K562 (cell line): ENCODE results near the gene PPM1F. TPM values are rescaled to one million over a fixed set of nuclear protein-coding genes. Genes with fewer than 3 reads are reported as not detected.

Experiments used
- ETV5 ChIP-seq: sonication (generic); formaldehyde crosslinking; IDR thresholded peaks from 2 replicates; pipeline ENCODE4 v1.4.0; 2020; ENCODE audit warnings: low read depth, mild to moderate bottlenecking, missing genetic modification reagents
- JUN ChIP-seq, 2 experiments: sonication (generic) in 1 of 2; formaldehyde crosslinking in 1 of 2; IDR thresholded peaks; 2 replicates each; pipeline versions ENCODE4 v1.6.1 to v1.8.0; 2012 to 2022; ENCODE audit warnings: borderline replicate concordance in 2 of 2, mild to moderate bottlenecking in 2 of 2, improper control_type of control experiment in 1 of 2, low read depth in 1 of 2, low read length in 1 of 2, missing genetic modification reagents in 1 of 2
- KAT8 ChIP-seq: fragments of 450-650 bp; IDR thresholded peaks from 2 replicates; pipeline ENCODE4 v1.6.1; 2016; ENCODE audit warnings: low read depth, mild to moderate bottlenecking
- POLR2G ChIP-seq: fragments of 200-400 bp; formaldehyde crosslinking; IDR thresholded peaks from 2 replicates; pipeline ENCODE4 v1.6.1; 2017; ENCODE audit warnings: low read depth, mild to moderate bottlenecking, antibody characterized with exemption, low read length, moderate library complexity
- SIX5 ChIP-seq, 2 experiments: IDR thresholded peaks; 2 replicates each; pipeline ENCODE4 v1.6.1; 2011; ENCODE audit warnings: low read length in 2 of 2, borderline replicate concordance in 1 of 2, low read depth in 1 of 2, mild to moderate bottlenecking in 1 of 2, moderate library complexity in 1 of 2; ENCODE audit not compliant: insufficient read depth in 1 of 2
- SLC30A9 ChIP-seq: fragments of 250-450 bp; sonication (Bioruptor Pico); IDR thresholded peaks from 2 replicates; pipeline ENCODE4 v1.8.0; 2022; ENCODE audit warnings: mild to moderate bottlenecking, moderate library complexity
- TEAD2 ChIP-seq: fragments of 450-650 bp; IDR thresholded peaks from 2 replicates; pipeline ENCODE4 v1.6.1; 2016; ENCODE audit warnings: missing genetic modification characterization, control low read depth, missing compliant biosample characterization
- THRAP3 ChIP-seq: fragments of 450-650 bp; IDR thresholded peaks from 2 replicates; pipeline ENCODE4 v1.6.1; 2016; ENCODE audit warnings: mild to moderate bottlenecking, inconsistent platforms, borderline replicate concordance
- polyA plus RNA-seq, 8 experiments: library from polyadenylated mRNA; depleted of rRNA in 4 of 8; stranded (reverse) in 5 of 8; unstranded in 3 of 8; fragments of >200 nt; fragmentation: Nextera tagmentation in 2 of 8; fragmentation: Illumina TruSeq in 1 of 8; extraction: Ambion mirVana in 2 of 8; extraction: Trizol in 1 of 8; gene quantifications; 2 replicates each; pipeline versions ENCODE4 v1.2.1 to v1.2.3, GENCODE V29; 2011 to 2014; ENCODE audit warnings: inconsistent platforms in 1 of 8, missing spikeins in 1 of 8
- total RNA-seq, 7 experiments: library from RNA; depleted of rRNA in 6 of 7; stranded (reverse); fragments of >200 nt in 6 of 7; fragmentation: Illumina TruSeq in 2 of 7; extraction: Trizol in 2 of 7; gene quantifications; 2 replicates each; pipeline versions ENCODE4 v1.2.1 to v1.2.3, GENCODE V29; 2011 to 2021; ENCODE audit warnings: low replicate concordance in 1 of 7
- TF ChIP-seq, protein P1 (sequence below): fragments of 250-450 bp; sonication (Bioruptor Pico); IDR thresholded peaks from 2 replicates; pipeline ENCODE4 v1.4.0; 2020
- TF ChIP-seq, protein P2 (sequence below): fragments of 450-650 bp; conservative IDR thresholded peaks from 2 replicates; pipeline ENCODE4 v1.6.1; 2016; ENCODE audit warnings: missing genetic modification characterization, low read depth, mild to moderate bottlenecking, missing compliant biosample characterization, moderate library complexity
- TF ChIP-seq, protein P3 (sequence below), 3 experiments: fragments of 200-800 bp in 1 of 3; sonication (Bioruptor generic) in 1 of 3; sonication (generic) in 1 of 3; formaldehyde crosslinking in 1 of 3; IDR thresholded peaks; 2 replicates each; pipeline versions ENCODE4 v1.6.1 to v1.8.0; 2016 to 2022; ENCODE audit warnings: mild to moderate bottlenecking in 2 of 3, missing compliant biosample characterization in 2 of 3, missing genetic modification characterization in 2 of 3, missing genetic modification reagents in 1 of 3
- TF ChIP-seq, protein P4 (sequence below): fragments of 450-650 bp; IDR thresholded peaks from 2 replicates; pipeline ENCODE4 v1.6.1; 2016; ENCODE audit warnings: antibody characterized with exemption
- TF ChIP-seq, protein P5 (sequence below): fragments of 450-650 bp; IDR thresholded peaks from 2 replicates; pipeline ENCODE4 v1.7.0; 2016; ENCODE audit warnings: borderline replicate concordance

Gene PPM1F
- total and polyA plus RNA-seq, 9 of the 15 experiments (the other 6 are each of a cell fraction or from before 2014, with no cell fraction given): 2.1 to 159 (median 64.0) TPM

DNA sequence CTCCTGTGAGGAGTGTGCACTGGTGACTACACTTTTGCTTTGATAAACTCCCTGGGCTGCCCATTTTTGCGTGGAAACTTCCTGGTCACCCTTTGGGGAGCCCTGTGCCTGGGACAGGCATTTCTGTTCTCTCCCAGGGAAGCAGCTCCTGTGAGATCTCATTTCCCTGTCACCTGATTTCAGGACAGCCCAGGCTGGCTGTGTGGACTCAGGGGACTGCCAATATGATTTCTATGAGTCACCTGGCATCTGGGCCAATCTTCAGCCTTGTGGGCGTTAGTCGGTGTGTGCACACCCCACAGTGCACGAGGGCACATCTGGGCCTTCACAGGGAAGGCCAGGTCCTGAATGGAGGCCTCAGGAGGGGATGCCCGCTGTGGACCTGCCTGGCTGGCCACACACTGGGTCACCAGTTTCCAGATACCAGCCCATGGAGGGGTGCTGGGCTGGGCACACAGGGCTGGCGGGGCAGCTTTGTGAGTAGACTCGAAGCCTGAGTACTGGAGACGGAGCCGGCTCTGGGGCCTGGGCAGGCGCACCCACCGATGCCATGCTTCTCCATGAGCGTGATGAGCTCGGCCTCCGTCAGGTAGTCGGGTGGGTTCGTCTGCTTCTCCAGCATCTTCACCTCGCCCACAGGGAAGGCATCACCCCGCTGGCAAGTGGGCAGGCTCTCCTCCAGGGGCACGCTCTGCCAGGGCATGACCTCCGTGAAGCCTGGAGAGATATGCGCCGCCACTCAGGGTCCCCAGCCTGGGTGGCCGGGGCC lies 9.4 kb upstream of the PPM1F start (continued):
- TF ChIP-seq, protein P1, sequence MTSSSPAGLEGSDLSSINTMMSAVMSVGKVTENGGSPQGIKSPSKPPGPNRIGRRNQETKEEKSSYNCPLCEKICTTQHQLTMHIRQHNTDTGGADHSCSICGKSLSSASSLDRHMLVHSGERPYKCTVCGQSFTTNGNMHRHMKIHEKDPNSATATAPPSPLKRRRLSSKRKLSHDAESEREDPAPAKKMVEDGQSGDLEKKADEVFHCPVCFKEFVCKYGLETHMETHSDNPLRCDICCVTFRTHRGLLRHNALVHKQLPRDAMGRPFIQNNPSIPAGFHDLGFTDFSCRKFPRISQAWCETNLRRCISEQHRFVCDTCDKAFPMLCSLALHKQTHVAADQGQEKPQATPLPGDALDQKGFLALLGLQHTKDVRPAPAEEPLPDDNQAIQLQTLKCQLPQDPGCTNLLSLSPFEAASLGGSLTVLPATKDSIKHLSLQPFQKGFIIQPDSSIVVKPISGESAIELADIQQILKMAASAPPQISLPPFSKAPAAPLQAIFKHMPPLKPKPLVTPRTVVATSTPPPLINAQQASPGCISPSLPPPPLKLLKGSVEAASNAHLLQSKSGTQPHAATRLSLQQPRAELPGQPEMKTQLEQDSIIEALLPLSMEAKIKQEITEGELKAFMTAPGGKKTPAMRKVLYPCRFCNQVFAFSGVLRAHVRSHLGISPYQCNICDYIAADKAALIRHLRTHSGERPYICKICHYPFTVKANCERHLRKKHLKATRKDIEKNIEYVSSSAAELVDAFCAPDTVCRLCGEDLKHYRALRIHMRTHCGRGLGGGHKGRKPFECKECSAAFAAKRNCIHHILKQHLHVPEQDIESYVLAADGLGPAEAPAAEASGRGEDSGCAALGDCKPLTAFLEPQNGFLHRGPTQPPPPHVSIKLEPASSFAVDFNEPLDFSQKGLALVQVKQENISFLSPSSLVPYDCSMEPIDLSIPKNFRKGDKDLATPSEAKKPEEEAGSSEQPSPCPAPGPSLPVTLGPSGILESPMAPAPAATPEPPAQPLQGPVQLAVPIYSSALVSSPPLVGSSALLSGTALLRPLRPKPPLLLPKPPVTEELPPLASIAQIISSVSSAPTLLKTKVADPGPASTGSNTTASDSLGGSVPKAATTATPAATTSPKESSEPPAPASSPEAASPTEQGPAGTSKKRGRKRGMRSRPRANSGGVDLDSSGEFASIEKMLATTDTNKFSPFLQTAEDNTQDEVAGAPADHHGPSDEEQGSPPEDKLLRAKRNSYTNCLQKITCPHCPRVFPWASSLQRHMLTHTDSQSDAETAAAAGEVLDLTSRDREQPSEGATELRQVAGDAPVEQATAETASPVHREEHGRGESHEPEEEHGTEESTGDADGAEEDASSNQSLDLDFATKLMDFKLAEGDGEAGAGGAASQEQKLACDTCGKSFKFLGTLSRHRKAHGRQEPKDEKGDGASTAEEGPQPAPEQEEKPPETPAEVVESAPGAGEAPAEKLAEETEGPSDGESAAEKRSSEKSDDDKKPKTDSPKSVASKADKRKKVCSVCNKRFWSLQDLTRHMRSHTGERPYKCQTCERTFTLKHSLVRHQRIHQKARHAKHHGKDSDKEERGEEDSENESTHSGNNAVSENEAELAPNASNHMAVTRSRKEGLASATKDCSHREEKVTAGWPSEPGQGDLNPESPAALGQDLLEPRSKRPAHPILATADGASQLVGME: no peak
- peak; percentile 72 for TF ChIP-seq POLR2G
- TF ChIP-seq, protein P2, sequence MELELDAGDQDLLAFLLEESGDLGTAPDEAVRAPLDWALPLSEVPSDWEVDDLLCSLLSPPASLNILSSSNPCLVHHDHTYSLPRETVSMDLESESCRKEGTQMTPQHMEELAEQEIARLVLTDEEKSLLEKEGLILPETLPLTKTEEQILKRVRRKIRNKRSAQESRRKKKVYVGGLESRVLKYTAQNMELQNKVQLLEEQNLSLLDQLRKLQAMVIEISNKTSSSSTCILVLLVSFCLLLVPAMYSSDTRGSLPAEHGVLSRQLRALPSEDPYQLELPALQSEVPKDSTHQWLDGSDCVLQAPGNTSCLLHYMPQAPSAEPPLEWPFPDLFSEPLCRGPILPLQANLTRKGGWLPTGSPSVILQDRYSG (tag): no peak
- TF ChIP-seq, protein P3, sequence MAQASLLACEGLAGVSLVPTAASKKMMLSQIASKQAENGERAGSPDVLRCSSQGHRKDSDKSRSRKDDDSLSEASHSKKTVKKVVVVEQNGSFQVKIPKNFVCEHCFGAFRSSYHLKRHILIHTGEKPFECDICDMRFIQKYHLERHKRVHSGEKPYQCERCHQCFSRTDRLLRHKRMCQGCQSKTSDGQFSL (CRISPR knock-in tag; IDR thresholded peaks at IDR 0.05): no peak
- TF ChIP-seq, protein P3 (tag; IDR thresholded peaks at IDR 0.05): no peak
- TF ChIP-seq, protein P4, sequence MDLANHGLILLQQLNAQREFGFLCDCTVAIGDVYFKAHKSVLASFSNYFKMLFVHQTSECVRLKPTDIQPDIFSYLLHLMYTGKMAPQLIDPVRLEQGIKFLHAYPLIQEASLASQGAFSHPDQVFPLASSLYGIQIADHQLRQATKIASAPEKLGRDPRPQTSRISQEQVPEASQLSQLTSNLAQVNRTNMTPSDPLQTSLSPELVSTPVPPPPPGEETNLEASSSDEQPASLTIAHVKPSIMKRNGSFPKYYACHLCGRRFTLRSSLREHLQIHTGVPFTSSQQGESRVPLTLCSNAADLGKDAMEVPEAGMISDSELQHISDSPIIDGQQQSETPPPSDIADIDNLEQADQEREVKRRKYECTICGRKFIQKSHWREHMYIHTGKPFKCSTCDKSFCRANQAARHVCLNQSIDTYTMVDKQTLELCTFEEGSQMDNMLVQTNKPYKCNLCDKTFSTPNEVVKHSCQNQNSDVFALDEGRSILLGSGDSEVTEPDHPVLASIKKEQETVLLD: no peak
- TF ChIP-seq JUN (IDR thresholded peaks at IDR 0.05; ENCODE audit: borderline replicate concordance, low read depth, low read length): no peak
- no peak for TF ChIP-seq JUN (CRISPR knock-in tag; IDR thresholded peaks at IDR 0.05; ENCODE audit: borderline replicate concordance)
- TF ChIP-seq THRAP3: no peak
- TF ChIP-seq SLC30A9 (CRISPR knock-in tag): no peak
- TF ChIP-seq KAT8: no peak
- no peak for TF ChIP-seq ETV5 (CRISPR knock-in tag)
- TF ChIP-seq TEAD2 (tag): no peak
- 0 out of 4 replicates have a peak, but pooled peaks of 1 of the 2 experiments have one; percentile 23 for TF ChIP-seq SIX5 (IDR thresholded peaks at IDR 0.05; ENCODE audit: borderline replicate concordance in 1 of 2, insufficient read depth in 1 of 2, low read depth in 1 of 2, low read length in 2 of 2)
- TF ChIP-seq, protein P5, sequence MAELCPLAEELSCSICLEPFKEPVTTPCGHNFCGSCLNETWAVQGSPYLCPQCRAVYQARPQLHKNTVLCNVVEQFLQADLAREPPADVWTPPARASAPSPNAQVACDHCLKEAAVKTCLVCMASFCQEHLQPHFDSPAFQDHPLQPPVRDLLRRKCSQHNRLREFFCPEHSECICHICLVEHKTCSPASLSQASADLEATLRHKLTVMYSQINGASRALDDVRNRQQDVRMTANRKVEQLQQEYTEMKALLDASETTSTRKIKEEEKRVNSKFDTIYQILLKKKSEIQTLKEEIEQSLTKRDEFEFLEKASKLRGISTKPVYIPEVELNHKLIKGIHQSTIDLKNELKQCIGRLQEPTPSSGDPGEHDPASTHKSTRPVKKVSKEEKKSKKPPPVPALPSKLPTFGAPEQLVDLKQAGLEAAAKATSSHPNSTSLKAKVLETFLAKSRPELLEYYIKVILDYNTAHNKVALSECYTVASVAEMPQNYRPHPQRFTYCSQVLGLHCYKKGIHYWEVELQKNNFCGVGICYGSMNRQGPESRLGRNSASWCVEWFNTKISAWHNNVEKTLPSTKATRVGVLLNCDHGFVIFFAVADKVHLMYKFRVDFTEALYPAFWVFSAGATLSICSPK: no peak
